Ovary (tissue), 9 donors: ENCODE data around the gene CNOT1. TPM values are rescaled to one million over a fixed set of nuclear protein-coding genes. Genes with fewer than 3 reads are reported as not detected.

Experiments
- DNase-seq, 5 donors: peaks; one replicate each; pipeline ENCODE4 v3.0.0-alpha.2; 2019 to 2020
- H3K27ac ChIP-seq, 2 donors: fragments of 200-600 bp; one replicate each; pipeline versions ENCODE4 v1.5.1 to v1.8.0; 2019 to 2022
- H3K27me3 ChIP-seq: fragments of 200-600 bp; one replicate; pipeline ENCODE4 v1.8.0; 2022
- H3K36me3 ChIP-seq: fragments of 200-600 bp; sonication (generic); one replicate; pipeline ENCODE4 v1.5.1; 2019
- H3K4me1 ChIP-seq: one replicate; pipeline ENCODE4 v1.8.1; 2013; ENCODE audit warnings: mild to moderate bottlenecking, moderate library complexity; ENCODE audit not compliant: insufficient read depth
- H3K4me3 ChIP-seq: fragments of 200-600 bp; sonication (generic); one replicate; pipeline ENCODE4 v1.5.1; 2017
- H3K9me3 ChIP-seq, 2 donors: fragments of 200-600 bp in 1 of 2; sonication (generic) in 1 of 2; one replicate each; pipeline versions ENCODE4 v1.5.1 to v1.8.1; 2013 to 2019; ENCODE audit warnings: mild to moderate bottlenecking in 1 of 2, moderate library complexity in 1 of 2
- EP300 ChIP-seq: sonication (generic); formaldehyde crosslinking; IDR thresholded peaks from one replicate; pipeline ENCODE4 v1.6.1; 2017; ENCODE audit warnings: antibody characterized with exemption
- POLR2A ChIP-seq: fragments of 450-650 bp; IDR thresholded peaks from one replicate; pipeline ENCODE4 v1.6.1; 2017; ENCODE audit warnings: antibody characterized with exemption, mild to moderate bottlenecking, moderate library complexity
- WGBS, 3 donors: extraction: QIAGEN DNeasy Blood & Tissue Kit in 1 of 3; methylation state at CpG; one replicate each; pipeline versions ENCODE4 v1.1.5 to v1.1.7; 2013 to 2017; 5-methylcytosine and 5-hydroxymethylcytosine counted together
- intact Hi-C, 4 donors: fragments of 100-400 bp; cut with DNase I; formaldehyde crosslinking; loops; one replicate each; pipeline versions ENCODE4 v1.11.0 to v1.15.1; 2022 to 2023
- polyA plus RNA-seq, 2 donors: library from polyadenylated mRNA; stranded (reverse); fragments of 200-250 nt in 1 of 2; fragments of 350-450 nt in 1 of 2; fragmentation: Illumina TruSeq in 1 of 2; extraction: RNeasy Lipid Tissue Mini Kit (QIAGEN cat#74804) in 1 of 2; gene quantifications; one replicate each; pipeline ENCODE4 v1.2.3, GENCODE V29; 2013 to 2014
- total RNA-seq, 7 donors: library from RNA; depleted of rRNA in 2 of 7; stranded (reverse); fragments of >200 nt in 2 of 7; fragmentation: NEBNext Ultra II Directional in 3 of 7; extraction: Animal tissue kit (Norgen Biotek cat#: 25700) in 3 of 7; gene quantifications; one replicate each; pipeline versions ENCODE4 v1.1.0 to v1.2.4, GENCODE V29; 2016 to 2023
- TF ChIP-seq, protein P1 (sequence below), 3 donors: fragments of 450-650 bp in 2 of 3; fragments of 200-600 bp in 1 of 3; IDR thresholded peaks; one replicate each; pipeline versions ENCODE4 v1.5.1 to v1.8.0; 2016 to 2022; ENCODE audit warnings: antibody characterized with exemption in 3 of 3, mild to moderate bottlenecking in 1 of 3
- donor health status: DM: no; HTN: no; CAD: no; lungs with moderate emphysema.
- donor health status: DM: no; HTN: no; CAD: no.
- donor health status: Bipolar disorder and iron deficiency.
- donor health status: DM: yes; HTN: yes; CAD: no.
- donor health status: DM: no; HTN: no; CAD: no.
- donor health status: DM: yes; HTN: yes; CAD: no.

Gene CNOT1
- total and polyA plus RNA-seq, 9 donors: 63.8 to 145 (median 111) TPM

DNA sequence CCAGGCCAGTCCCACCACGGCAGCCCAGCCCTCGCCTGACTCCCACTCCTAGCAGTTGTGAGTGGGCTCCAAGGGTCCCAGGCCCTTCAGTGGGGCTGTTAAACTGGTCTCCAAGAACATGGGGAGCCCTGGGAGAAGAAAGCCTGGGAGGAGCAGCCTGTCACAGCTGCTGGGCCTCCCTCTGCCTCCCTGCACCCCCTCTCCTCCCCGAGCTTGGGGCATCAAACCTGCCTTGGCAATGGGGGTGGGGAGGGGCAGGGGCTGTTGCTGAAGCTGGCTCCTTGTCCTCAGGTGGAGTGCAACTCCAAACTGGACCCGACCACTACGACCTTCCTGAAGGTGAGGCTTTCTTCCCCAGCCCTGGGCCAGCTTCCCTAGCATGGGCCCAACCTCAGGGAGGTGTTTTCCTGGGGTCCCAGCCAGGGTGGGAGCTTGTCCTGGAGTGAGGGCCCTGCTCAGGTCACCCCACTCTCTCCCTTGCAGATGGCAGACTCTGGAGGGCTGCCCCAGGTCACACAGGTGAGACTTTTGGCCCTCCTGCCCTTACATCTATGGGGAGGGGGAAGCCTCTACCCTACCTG lies 120.9 kb downstream of the CNOT1 start:
- Histone ChIP-seq H3K4me1 (no peaks in the 10 kb centered on the region), H3K27me3 (no peaks in the 10 kb centered on the region), H3K27ac (no peak overlapping the region), H3K36me3 (no peaks in the 10 kb centered on the region), H3K4me3 (no peak overlapping the region), H3K9me3 (no peaks in the 10 kb centered on the region)
- TF ChIP-seq, protein P1, sequence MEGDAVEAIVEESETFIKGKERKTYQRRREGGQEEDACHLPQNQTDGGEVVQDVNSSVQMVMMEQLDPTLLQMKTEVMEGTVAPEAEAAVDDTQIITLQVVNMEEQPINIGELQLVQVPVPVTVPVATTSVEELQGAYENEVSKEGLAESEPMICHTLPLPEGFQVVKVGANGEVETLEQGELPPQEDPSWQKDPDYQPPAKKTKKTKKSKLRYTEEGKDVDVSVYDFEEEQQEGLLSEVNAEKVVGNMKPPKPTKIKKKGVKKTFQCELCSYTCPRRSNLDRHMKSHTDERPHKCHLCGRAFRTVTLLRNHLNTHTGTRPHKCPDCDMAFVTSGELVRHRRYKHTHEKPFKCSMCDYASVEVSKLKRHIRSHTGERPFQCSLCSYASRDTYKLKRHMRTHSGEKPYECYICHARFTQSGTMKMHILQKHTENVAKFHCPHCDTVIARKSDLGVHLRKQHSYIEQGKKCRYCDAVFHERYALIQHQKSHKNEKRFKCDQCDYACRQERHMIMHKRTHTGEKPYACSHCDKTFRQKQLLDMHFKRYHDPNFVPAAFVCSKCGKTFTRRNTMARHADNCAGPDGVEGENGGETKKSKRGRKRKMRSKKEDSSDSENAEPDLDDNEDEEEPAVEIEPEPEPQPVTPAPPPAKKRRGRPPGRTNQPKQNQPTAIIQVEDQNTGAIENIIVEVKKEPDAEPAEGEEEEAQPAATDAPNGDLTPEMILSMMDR (IDR thresholded peaks at IDR 0.05): no peak
- TF ChIP-seq POLR2A: no peak
- no peak for TF ChIP-seq EP300
- intact Hi-C loops: loop anchor here in 1 of 4 donors (10.0 kb wide), 1 partner anchor 944 kb away; no protein-coding TSS in a partner anchor
- 63 to 74% (median 71%) methylated on average over 4 to 5 of the region's 5 CpGs for whole genome bisulfite sequencing, 3 donors
- DNase-seq: peak in 3 of 5 donors; percentile 2 to 23 (median 6)

DNA sequence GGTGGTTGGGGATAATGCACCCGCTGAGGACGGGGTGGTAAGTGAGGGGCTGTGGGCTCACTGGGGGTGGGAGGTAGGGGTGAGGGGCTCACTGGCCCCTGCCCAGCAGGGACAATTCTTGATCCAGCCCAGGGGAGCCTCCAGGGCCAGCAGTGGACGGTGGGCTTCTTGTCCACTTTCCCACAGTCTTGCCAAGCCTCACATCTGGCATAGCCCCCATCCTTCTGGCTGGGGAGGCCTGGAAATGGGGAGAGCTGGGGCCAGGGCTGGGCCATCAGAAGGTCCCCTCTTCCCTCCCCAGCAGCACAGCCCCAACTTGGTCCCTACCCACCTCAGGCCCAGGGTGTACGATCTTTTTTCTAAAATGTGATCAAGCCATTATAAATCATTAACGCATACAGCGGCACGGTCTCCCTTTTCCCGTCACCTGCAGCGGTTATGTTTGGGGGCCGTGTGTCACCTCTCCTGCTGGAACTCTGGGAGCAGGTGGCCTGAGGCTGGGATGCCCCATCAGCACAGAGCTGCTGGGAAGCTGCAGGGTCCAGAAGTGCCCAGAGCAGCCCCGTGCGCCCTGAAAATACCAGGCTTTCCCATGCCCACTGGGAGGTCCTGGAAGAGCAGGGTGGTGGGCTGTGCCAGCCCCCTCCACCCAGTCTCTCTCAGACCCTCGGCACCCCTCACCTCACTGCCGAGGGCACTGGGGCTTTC lies 121.5 kb downstream of the CNOT1 start:
- no peaks in the 10 kb centered on the region for H3K9me3 ChIP-seq
- no peaks in the 10 kb centered on the region for H3K36me3 ChIP-seq
- TF ChIP-seq EP300 (no peak), POLR2A (no peak)
- TF ChIP-seq, protein P1 (IDR thresholded peaks at IDR 0.05): no peak
- no peak overlapping the region for H3K27ac ChIP-seq
- DNase-seq: peak in 1 of 5 donors; percentile 2
- WGBS, 3 donors: 85 to 88% (median 88%) methylated on average over 12 to 14 of the region's 14 CpGs
- H3K27me3 ChIP-seq: no peaks in the 10 kb centered on the region
- H3K4me3 ChIP-seq: no peak overlapping the region
- no peaks in the 10 kb centered on the region for H3K4me1 ChIP-seq
- intact Hi-C loops: loop anchor here in 1 of 4 donors (10.0 kb wide), 1 partner anchor 943 kb away; no protein-coding TSS in a partner anchor

DNA sequence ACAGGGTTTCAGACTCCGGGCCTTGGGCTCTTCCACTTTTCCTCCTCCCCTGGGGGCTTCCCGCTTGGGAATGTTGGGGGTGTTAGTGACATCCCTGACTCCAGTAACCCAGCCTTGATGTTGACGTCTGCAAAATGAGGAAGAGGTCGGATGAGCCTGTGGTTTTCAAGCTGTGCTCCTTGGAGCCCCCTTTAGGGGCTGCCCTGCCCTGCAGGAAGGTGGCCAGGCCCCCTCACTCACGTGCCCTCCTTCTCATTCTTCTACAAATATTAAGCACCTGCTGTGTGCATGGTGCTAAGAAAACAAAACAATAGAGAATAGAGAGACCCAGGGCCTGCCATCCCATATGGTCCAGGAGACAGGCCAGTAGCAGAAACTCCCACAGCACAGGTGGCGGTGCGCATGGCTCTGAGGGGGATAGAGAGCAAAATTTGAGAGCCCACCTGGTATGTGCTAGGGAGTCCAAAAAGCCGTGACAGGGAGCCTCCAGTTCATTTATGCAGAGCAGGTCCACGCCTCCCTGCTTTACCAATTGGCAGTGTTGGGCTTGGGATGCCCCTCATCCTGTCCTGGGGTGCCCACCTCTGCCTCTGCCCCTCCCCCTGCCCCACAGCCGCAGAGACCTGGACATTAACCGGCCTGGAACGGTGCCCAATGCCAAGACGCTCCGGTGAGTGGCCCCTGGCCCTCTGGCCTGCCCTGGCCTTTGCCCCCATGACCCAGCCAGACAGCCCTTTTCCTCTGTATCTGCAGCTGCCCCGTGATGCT lies 122.2 kb downstream of the CNOT1 start:
- WGBS, 3 donors: 70 to 75% (median 71%) methylated on average over 15 of the region's 15 CpGs
- H3K27me3 ChIP-seq: no peaks in the 10 kb centered on the region
- DNase-seq: peak in 2 of 5 donors; percentile 6 to 28
- TF ChIP-seq EP300 (no peak), POLR2A (no peak)
- TF ChIP-seq, protein P1 (IDR thresholded peaks at IDR 0.05): no peak
- H3K9me3 ChIP-seq: no peaks in the 10 kb centered on the region
- no peaks in the 10 kb centered on the region for H3K4me1 ChIP-seq
- intact Hi-C loops: loop anchor here in 1 of 4 donors (10.0 kb wide), 1 partner anchor 943 kb away; no protein-coding TSS in a partner anchor
- H3K36me3 ChIP-seq: no peaks in the 10 kb centered on the region
- H3K27ac ChIP-seq: no peak overlapping the region
- H3K4me3 ChIP-seq: no peak overlapping the region
